GM12892 (cell line): ENCODE data around the gene SHROOM3.

ENCODE experiments used
- POLR2A ChIP-seq: IDR thresholded peaks from 2 replicates; pipeline ENCODE4 v1.6.1; 2011; ENCODE audit warnings: low read depth, low read length, control low read depth
- POLR2AphosphoS5 ChIP-seq: IDR thresholded peaks from 2 replicates; pipeline ENCODE4 v1.6.1; 2011; ENCODE audit warnings: low read depth, low read length, control low read depth
- TAF1 ChIP-seq: IDR thresholded peaks from 2 replicates; pipeline ENCODE4 v1.6.1; 2011; ENCODE audit warnings: low read depth, mild to moderate bottlenecking, control low read depth, low read length, borderline replicate concordance

DNA sequence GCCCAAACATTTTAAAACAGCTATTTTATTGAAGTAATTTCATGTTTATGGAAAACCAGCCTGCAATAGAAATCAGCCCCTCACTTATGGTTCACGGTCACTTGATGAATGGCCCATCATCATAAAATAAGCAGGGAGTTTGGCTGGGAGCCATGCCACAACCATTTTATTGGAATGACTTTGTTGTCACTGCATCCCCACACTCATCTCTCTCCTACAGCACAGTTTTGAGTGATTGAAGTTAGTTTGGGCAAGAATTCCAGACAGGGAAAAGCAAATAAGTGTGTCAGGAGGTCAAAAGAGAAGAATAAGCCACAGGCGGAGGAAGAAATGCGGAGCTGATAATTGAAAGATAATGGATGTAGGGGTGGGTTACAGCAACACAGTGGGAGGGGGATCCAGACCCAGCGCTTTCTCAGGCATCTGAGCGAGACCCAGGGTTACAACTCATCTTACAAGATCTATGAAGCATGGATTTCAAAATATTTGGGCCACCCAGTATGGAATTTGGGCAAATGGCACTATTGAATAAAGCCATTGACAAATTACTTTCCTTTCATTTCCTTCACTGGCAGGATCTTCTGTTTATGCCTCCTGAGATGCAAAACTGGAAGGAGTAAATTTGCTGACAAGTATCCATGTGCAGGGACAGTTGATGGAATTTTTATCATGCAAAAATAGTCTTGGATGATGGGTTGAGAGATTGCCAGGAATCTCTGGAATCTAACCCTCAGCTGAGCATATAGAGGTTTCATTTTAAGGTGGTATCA, 100.8 kb downstream of the SHROOM3 start:
- TF ChIP-seq POLR2AphosphoS5 (no peak), POLR2A (no peak), TAF1 (no peak)
